ENCODE data around the gene ZNF445. TPM values are rescaled to one million over a fixed set of nuclear protein-coding genes. Genes with fewer than 3 reads are reported as not detected.
A peak's percentile ranks its signal among the peaks of the same experiment; 100 is the strongest.

ZNF445 gene
- total and polyA plus RNA-seq, 9 of the 15 experiments (the other 6 are each of a cell fraction or from before 2014, with no cell fraction given): 1.2 to 26.9 (median 10.6) TPM

- no peak for TF ChIP-seq SNRNP70 (optimal IDR thresholded peaks at IDR 0.05; ENCODE audit: low read depth, low read length)
- TF ChIP-seq NCOA2 (IDR thresholded peaks at IDR 0.05; ENCODE audit: partially characterized antibody in 2 of 2): no peak
- no peak for TF ChIP-seq CREM (IDR thresholded peaks at IDR 0.05; ENCODE audit: low read depth)
- TF ChIP-seq GTF3C2 (IDR thresholded peaks at IDR 0.05; ENCODE audit: borderline replicate concordance, extremely low read depth, insufficient read length): no peak
Measured at GRCh38 chr3:44437800-44438199, 39.7 kb downstream of the ZNF445 start (continued).

- H2AFZ ChIP-seq (ENCODE audit: low read depth, low read length): no peak overlapping the region
- H3K9me1 ChIP-seq (ENCODE audit: control insufficient read depth, insufficient read depth, low read length): no peaks in the 10 kb centered on the region
- no peak overlapping the region for H3K4me3 ChIP-seq
- intact Hi-C loops (cut with micrococcal nuclease): no loop called here
- H3K4me2 ChIP-seq (ENCODE audit: insufficient read depth, low read length): no peak overlapping the region
- ChIA-PET CTCF (ENCODE audit: low intra/inter-chr PET ratio) (no interaction called here), POLR2A (interaction anchor here (0.7 to 1.4 kb wide), 7 partner anchors 9 to 146 kb away, joined by 3 to 6 read pairs (median 3); no protein-coding TSS in a partner anchor)
- H3K27me3 ChIP-seq (ENCODE audit: control insufficient read depth in 2 of 2, insufficient read depth in 2 of 2, low read length in 2 of 2): no peaks in the 10 kb centered on the region
- H3K9me3 ChIP-seq (replicated peaks; ENCODE audit: control insufficient read depth, insufficient read depth, low read depth, low read length): no peaks in the 10 kb centered on the region
- TF ChIP-seq GATAD2A (IDR thresholded peaks at IDR 0.05) (no peak), MXI1 (IDR thresholded peaks at IDR 0.05; ENCODE audit: low read depth, low read length) (no peak), ZNF717 (CRISPR knock-in tag; IDR thresholded peaks at IDR 0.05) (no peak), SIX5 (IDR thresholded peaks at IDR 0.05; ENCODE audit: borderline replicate concordance in 1 of 2, insufficient read depth in 1 of 2, low read depth in 1 of 2, low read length in 2 of 2) (no peak), ZNF384 (IDR thresholded peaks at IDR 0.05; ENCODE audit: low read depth, low read length) (no peak), PHF21A (IDR thresholded peaks at IDR 0.05; ENCODE audit: borderline replicate concordance, low read depth) (no peak), MAFK (IDR thresholded peaks at IDR 0.05; ENCODE audit: low read length) (no peak)
- 82% methylated on average over 1 of the region's 1 CpG for WGBS (ENCODE audit: insufficient coverage, low coverage, missing lambda C conversion rate)
- DNase-seq (ENCODE audit: extremely low read depth in 1 of 4, low spot score in 3 of 4) (no peak), FAIRE-seq (no peak), ATAC-seq (no peak)
- peaks cover 15 to 45% of the 10 kb centered on the region in 2 experiments for H3K4me1 ChIP-seq (replicated peaks in 1 of 2; ENCODE audit: control insufficient read depth in 2 of 2, insufficient read depth in 2 of 2, low read length in 2 of 2)
- H3K27ac ChIP-seq (ENCODE audit: extremely low read depth, low read depth, low read length): 0 out of 3 replicates have a peak overlapping the region, but pooled peaks have one; percentile 1
- in situ Hi-C loops (cut with MboI): no loop called here
- peaks cover 52% of the 10 kb centered on the region for H3K79me2 ChIP-seq (ENCODE audit: control insufficient read depth, insufficient read depth, low read length)
- H3K36me3 ChIP-seq (ENCODE audit: control insufficient read depth, insufficient read depth, low read length): peaks cover 24% of the 10 kb centered on the region
- no peak overlapping the region for H3K9ac ChIP-seq (ENCODE audit: insufficient read depth in 1 of 2, low read depth in 2 of 2, low read length in 2 of 2)
- no peaks in the 10 kb centered on the region for H4K20me1 ChIP-seq (replicated peaks; ENCODE audit: control insufficient read depth, insufficient read depth, low read length)
- BruUV-seq (replicated peaks): no TSS peak
Measured at GRCh38 chr3:44436181-44436580, 41.3 kb downstream of the ZNF445 start.

All from K562 (cell line).